Caki2 (cell line): ENCODE data around the gene ADAMTS16. TPM values are rescaled to one million over a fixed set of nuclear protein-coding genes. Genes with fewer than 3 reads are reported as not detected.

Experiments
- DNase-seq: peaks from one replicate; pipeline ENCODE4 v3.0.0-alpha.2; 2015; ENCODE audit warnings: low read depth
- in situ Hi-C: cut with HindIII; loops from 2 replicates; pipeline ENCODE4 v1.10.0; 2016; ENCODE audit warnings: low sequenced_read_pairs, low pct_unique_long_range_greater_than_20kb, mixed read lengths
- total RNA-seq: library from RNA; depleted of rRNA; stranded (reverse); fragments of >200 nt; shearing (Covaris generic); gene quantifications from 2 replicates; pipeline ENCODE4 v1.2.3, GENCODE V29; 2014; ENCODE audit warnings: low replicate concordance

Gene ADAMTS16
- total RNA-seq, 1 experiment from 2014 or later, result 15.6 TPM

GRCh38 chr5:5344606-5345005 lies 204.5 kb downstream of the ADAMTS16 start:
- no peak for DNase-seq
- in situ Hi-C loops, result no loop called here

GRCh38 chr5:5347442-5347841 lies 207.3 kb downstream of the ADAMTS16 start:
- no peak for DNase-seq
- in situ Hi-C loops, result no loop called here

DNA sequence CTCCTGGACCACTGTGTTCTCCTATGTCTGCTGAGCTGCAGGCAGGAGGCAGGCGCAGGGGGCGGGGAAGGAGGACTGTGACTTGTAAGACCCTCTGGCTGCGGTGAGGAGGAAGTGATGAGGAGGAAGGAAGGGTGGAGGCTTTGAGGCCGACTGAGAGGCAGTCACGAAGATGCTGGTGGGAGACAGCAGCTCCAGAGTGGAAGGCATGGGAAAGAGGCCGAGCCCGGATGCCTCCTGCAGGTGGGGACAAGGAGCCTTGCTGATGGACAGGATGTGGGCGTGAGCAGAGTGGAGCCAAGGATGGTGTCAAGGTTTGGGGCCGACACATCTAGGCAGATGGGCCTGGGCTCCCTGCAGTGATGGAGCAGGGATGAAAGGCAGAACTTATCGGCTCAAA lies 208.0 kb downstream of the ADAMTS16 start:
- DNase-seq, result no peak
- in situ Hi-C loops, result no loop called here

DNA sequence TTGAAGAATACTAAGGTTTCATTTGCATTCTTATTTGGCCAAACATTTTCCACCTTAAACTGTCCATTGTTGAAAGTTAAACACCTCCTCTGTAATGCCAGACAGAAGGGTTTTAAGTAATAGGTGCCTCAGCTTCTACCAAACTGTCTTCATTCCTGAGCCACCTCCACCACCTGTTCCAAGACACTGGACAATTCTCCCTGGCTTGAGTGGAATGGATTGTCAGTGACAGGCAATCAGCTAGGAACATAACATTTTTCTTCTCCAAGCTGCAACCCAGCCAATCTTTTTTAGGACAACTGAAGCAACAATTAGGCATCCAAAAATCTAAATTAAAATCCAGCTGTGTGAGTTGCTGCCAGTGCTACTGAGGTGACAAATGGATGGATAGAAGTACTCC lies 208.4 kb downstream of the ADAMTS16 start:
- no peak for DNase-seq
- in situ Hi-C loops, result no loop called here

GRCh38 chr5:5350101-5350500 lies 210.0 kb downstream of the ADAMTS16 start:
- in situ Hi-C loops, result no loop called here
- no peak for DNase-seq

DNA sequence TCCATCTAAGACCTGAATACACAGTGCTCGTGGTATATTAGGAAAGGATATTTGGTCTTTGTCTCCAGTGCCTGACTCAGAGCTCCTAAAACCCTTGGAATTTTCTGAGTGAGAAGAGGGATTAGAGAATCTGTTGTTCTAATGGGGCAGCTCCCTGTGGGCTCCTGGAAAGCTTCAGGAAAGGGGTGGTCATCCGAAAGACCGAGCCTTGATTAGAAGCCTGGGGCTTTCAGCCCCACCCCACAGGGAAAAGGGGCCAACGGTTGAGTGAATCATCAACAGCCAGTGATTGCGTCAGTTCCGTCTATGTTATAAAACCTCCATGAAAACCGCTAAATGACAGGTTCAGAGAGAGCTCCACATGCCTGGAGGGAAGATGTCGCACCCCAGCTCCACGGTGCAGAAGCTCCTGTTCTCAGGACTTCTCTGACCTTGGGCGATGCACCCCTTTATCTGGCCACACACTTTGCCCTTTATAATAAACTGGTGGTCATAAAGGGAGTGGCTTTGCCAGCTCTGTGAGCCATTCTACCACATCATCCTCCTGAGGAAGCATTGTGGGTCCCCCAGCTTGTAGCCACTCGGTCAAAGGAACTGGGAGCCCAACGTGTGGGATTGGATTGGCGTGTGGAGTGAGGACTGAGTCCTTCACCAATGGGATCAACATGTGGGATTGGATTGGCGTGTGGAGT lies 211.3 kb downstream of the ADAMTS16 start:
- DNase-seq, result peak; percentile 59

DNA sequence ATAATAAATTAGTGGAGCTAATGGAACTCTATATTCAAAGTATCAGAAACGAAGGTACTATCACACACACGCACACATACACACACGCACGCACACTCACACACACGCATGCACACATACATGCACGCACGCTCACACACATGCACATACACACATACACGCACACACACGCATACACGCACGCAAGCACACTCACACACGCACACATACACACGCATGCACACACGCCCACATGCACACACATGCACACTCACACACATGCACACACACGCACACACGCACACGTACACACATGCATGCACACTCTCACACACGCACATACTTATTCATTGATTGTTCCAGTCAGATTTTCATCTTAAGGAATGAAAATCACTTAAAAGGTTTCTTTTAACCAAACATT lies 212.5 kb downstream of the ADAMTS16 start:
- DNase-seq, result no peak
- in situ Hi-C loops, result no loop called here

More for the DNA sequence above, 211.3 kb downstream of the ADAMTS16 start:
- in situ Hi-C loops, result no loop called here

DNA sequence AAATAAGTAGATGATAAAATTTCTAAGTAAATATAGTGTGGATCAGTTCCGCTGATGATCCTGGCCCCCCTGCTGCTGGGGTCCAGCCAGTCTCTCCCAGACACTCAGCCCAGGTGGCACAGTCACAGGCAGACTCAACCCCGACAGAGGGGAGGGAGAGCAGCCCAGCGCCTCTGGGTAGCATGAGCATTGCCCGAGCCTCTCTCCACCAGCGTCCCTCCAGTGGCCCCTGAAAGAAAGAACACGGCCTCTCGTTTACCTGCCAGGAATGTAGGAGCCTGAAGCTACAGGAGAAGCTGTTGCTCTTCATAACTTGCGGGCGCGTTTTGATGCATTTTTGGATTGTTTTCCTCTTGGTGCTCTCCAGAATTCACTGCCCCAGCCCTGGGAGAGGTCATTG lies 213.6 kb downstream of the ADAMTS16 start:
- in situ Hi-C loops, result no loop called here
- DNase-seq, result no peak

DNA sequence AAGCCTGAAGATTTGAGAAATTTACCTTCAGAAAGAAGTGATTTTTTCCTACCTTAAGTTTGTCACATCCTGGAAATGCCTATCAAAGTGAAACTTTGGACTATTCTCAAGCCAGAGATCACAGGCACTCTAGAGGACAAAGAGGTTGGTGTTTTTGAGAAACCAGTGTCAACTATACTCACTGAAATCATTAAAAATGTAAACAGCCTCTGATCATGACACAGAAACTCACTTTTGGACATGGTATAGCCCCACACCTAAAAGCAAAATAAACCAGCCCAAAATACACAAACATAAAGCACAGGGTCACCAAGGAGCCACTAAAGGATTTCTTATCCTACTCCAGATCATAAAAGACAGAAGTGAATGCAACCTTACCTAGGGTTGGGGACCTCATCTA lies 216.6 kb downstream of the ADAMTS16 start:
- in situ Hi-C loops, result no loop called here
- no peak for DNase-seq

DNA sequence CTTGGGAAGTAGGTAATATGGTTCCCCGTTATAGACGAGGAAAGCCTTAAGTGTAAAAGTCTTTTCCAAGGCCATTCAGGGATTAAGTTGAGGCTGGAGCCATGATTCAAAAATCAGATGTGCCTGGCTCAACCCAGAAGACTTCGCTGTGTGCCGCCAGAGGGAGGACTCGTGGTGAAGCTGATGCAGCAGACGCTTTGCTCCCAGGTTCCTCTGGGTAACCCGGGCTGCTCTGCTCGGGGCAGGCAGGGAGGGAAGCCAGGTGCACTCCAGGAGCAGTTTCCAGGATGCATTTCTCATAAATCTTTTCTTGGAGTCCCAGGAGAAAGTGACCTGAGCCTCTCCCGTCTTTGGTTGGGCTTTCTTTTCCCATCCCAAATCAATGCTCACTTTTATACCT lies 219.5 kb downstream of the ADAMTS16 start:
- DNase-seq, result no peak
- in situ Hi-C loops, result no loop called here

- in situ Hi-C loops, result no loop called here
- no peak for DNase-seq
Observed at GRCh38 chr5:5360363-5360940, 220.3 kb downstream of the ADAMTS16 start.

DNA sequence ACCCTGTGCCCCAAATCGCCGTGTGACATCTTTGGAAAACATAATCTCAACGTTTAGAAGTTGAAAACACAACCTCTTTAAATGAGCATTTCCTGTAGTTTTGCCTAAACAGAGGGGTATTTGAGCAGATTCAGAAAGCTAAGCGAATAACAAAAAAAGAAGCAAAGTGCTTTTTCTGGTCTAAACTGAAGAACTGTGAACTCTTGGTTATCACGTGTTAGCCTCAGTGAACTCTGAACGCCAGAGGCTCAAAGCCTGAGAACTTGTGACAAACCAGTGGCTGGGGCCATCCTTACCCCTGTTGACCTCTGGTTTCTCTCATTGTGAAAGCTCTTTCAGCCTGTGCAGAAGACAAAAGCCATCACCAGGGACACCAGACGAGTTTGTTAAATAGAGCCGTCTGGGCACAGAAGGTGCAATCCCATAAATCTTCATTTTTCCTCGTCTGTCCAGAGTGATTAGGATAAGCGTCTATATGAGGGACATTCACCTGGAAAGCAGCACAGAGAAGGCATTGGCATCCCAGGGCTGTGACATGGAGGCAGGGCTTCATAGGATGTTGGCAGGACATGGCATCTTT lies 220.9 kb downstream of the ADAMTS16 start:
- DNase-seq, result no peak
- in situ Hi-C loops, result no loop called here

DNA sequence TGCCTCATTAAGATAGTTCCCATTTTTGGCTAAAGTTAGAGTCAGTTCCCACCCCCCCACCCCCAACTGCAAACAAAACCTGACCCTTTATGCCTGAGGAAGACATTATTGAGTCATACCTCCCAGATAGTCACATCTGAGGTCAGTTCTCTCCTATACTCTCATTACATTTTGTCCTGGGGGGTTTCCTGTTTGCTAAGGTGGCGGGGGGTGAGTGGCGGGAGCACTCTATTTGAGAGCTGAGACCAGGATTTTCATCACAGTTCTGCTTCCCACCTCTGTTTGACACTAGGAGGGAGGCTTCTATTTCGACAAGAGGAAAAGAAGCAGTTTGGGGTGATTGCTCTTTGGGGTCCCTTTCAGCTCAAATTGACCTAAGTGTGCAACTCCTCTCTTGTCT lies 222.9 kb downstream of the ADAMTS16 start:
- DNase-seq, result no peak
- in situ Hi-C loops, result no loop called here

GRCh38 chr5:5364932-5365331 lies 224.8 kb downstream of the ADAMTS16 start:
- DNase-seq, result no peak
- in situ Hi-C loops, result no loop called here

GRCh38 chr5:5367739-5368138 lies 227.6 kb downstream of the ADAMTS16 start:
- in situ Hi-C loops, result no loop called here
- DNase-seq, result no peak

GRCh38 chr5:5369051-5369605 lies 229.0 kb downstream of the ADAMTS16 start:
- in situ Hi-C loops, result no loop called here
- DNase-seq, result no peak
